CMK (cell line): ENCODE data around the gene ERBB4.

Source experiments
- DNase-seq: peaks from one replicate; pipeline ENCODE4 v3.0.0-alpha.2; 2010; ENCODE audit warnings: low read depth

Gene ERBB4

DNA sequence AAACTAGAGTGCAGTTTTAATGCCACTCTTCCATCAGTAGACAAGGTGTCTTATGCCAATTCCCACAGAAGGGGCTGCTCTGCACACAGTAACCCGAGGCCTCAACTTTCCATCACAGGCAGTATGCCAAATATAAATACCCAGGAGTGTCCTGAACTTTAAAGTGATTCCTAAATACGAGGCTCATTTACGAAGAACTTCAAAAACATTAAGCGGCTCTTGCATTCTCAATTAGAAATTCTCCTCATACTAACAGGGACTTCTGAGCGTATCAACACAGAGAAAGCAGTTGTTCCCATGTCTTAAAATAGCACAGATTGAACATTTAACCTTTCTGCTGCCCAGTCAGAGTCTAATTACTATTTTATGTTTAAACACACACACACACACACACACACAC lies 638.6 kb downstream of the ERBB4 start:
- DNase-seq, result no peak

DNA sequence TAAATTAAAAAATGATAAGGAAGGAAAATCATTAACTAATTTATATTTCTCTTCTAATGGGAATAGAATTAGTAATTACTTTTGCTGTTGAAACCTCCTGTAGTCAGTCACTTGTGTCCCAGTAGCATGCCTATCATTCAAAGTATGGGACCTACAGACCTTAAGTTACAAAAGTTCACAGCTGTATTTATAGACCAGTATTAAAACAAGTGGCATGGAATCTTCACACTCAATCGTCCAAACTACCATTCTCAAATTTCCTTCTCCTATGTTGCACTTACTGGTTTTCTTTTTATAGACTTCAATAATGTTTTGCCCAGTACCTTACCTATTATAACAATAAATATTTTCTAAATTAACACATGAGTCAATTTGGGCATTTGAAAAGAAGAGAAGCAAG lies 639.9 kb downstream of the ERBB4 start:
- no peak for DNase-seq

DNA sequence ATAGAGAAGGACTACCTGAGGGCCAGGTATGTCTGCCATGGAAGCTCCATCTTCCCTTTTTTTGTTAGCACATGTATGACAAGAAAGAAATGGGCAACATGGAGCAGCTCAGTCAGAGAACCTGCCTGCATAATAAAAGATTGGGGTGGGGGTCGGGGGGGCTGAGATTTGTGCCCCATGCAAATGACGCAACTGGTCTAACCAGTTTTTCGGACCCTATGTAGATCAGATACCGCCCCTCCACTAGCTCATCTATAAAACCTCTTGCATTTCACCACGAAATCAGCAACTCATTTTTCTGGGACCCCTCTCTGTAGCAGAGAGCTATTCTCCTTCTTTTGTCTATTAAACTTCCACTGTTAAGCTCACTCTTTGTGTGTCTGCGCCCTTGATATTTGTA lies 657.2 kb downstream of the ERBB4 start:
- no peak for DNase-seq

DNA sequence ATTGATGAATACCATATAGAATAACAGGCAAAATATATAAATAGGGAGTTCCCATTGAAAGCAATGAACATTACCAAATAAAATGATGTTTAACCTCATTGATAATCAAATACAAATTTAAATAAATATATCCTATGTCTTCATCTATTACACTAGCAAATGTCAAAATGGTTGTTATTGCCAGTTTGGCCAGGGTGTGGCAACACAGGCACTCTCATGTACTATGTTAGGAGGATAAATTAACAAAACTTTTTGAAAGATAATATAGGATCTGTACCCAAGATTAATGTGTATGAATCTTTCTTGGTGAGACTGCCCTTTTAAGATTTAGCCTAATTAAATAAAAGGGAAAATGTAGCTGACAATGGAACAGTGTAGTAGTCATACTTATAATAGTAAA lies 659.3 kb downstream of the ERBB4 start:
- DNase-seq, result no peak

DNA sequence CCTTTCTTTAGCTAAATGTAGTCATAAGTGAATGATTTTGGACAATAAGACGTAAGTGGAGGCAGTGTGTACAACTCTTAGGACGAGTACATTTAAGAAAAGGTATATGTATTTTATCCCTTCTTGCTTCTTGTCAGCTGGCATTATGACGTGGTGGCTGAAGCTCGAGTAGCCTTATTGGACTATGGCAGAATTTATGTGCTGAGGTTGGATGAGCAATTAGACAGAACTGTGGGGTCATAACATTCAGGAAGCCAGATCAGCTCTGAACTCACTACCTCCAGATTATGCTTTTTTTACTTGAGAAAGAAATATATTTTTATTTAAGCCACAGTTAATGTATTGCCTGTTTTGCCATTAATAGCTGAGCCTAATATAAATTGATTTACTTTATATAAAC lies 661.5 kb downstream of the ERBB4 start:
- no peak for DNase-seq

DNA sequence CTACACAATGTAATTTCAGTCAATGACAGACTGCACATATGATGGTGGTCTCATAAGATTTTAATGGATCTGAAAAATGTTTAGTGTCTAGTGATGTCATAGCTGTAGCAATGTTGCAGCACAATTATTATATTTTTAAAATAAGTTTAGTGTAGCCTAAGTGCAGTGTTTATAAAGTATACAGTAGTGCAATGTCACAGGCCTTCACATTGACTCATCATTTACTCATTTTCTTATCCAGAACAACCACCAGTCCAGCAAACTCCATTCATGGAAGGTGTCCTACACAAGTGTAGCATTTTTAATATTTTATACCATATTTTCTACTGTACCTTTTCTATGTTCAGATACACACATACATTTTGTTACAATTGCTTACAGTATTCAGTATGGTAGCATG lies 663.1 kb downstream of the ERBB4 start:
- DNase-seq, result no peak

DNA sequence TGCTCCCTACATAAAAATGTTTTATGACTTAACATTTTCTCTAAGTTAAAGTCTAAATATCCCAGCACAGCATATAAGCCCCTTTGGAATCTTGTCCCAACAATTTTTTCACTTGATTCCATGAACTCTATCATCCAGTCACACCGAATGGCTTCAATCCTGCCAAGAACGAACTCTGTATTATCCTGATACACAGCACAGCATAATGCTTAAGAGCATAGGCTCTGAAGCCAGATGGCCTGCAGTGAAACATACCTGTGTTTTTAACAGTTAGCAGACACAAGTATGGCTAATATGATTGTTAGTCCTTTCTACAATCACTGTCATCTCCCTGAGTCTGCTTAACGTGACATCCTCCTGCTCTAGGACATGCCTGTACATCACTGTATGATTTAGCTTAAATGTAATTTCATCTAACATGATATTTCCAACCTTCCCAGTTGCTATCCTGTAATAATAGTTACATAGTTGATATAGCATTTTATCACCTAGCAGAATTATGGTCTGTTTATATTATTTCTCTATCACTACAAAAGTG lies 669.5 kb downstream of the ERBB4 start:
- no peak for DNase-seq

DNA sequence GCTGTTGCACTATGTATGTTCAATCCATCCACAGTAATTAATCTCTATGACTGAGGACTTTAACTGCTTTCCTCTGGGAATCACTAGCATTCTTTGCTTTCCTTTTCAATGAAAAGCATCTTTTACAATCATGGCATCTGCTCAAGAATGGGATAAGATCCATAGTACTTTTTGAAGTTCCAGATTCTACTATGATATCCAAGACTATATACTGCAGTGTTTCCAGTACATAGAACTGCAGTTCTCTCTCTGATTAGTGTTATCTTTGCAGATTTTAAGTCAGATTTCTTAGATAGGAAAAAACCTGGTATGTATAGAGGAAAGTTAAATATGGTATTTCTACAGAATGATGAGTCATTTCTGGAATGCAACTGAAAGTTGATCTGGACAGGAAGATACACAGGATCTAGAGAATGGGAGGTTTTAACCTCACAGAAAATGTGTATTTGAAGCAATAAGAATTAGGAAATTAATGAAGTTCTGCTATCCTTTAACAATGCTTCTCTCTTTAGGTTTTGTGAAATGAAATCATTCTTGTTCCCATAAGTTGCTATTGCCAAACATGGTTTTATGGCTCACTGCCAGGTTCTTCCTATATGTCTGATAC lies 670.7 kb downstream of the ERBB4 start:
- no peak for DNase-seq

DNA sequence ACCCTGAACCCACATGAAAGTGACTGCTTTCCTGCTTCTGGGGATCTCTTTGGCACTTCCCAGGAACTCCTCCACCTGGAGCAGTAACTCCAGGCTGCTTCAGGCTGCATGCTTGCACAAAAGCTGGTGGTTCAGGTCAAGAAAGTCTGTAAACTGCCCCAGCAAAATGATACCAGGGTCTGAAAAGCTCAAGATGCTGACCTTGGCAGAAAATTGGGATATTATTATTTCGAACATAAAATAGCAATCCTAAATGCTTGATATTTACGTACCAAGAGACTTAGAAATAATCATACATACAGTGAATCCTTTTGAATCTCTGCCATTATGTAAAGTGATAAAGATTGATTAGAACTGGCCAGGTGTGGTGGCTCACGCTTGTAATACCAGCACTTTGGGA lies 674.3 kb downstream of the ERBB4 start:
- no peak for DNase-seq

DNA sequence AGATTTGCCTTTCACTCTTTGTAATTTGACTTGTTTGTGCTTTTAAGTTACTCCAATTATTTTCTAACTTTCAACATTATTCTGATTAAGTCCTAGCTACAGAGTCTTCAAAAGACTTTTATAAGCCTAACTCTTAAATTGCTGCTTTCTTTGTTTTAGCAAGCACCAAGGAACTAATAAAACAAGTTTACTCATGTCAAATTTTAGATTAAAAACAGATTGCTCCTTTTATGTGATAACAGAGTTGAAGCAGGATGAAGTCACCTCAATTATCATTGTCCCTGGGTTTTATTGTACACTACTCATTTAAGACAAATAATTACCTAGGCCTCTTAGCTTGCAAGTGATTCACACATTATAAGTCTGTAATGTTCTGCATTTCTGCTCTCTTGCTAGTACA lies 678.4 kb downstream of the ERBB4 start:
- no peak for DNase-seq

DNA sequence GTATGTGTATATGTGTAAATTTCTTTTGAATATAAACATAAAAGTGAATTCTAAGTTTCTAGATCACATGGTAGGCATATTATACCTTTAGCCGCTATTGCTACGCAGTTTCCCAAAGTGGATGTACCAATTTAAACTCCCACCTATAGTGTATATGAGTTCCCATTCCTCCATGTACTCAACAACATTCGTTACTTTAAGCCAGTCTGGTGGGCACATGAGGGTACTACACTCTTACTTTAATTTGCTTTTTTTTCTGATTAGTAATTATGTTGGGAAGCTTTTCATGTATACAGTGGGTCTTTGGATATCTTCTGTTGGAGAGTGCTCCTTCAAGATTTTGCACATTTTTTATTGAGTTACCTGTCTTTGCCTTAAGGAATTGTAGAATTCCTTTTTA lies 683.8 kb downstream of the ERBB4 start:
- no peak for DNase-seq

DNA sequence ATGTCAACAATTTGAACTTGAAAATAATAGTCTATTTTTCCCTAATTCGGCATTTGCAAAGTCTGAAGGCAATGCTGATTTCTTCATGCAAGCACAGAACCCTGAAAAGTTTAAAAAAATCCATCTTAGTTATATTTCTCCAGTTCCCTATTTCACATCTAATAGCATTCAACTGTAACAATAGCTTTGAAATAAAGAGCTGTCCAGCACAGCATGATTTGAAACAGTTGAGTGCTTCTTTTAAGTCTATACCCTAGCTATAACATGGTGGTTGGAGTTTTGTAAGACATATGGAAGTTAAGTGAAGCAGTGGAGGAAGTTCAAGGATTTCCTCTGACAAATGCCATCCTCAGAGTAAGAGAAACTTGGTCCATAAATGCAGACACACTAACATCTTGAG lies 691.9 kb downstream of the ERBB4 start:
- no peak for DNase-seq

DNA sequence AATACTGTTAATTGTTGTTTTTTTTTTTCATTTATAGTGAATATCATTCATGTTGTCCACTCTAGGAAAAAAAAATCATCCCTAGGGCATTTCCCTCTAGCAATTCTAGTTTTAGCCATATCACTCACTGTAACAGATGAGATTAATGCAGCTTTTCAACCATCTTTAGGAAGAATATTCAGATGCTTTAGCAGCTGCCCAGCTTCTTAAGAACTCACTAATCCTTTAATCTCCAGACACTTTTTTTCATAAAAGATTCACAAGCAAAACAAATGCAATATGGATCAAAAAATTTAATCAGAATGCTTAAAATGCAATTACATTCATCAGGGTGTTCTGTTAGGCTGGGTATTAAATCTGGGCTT lies 692.6 kb downstream of the ERBB4 start:
- DNase-seq, result no peak

DNA sequence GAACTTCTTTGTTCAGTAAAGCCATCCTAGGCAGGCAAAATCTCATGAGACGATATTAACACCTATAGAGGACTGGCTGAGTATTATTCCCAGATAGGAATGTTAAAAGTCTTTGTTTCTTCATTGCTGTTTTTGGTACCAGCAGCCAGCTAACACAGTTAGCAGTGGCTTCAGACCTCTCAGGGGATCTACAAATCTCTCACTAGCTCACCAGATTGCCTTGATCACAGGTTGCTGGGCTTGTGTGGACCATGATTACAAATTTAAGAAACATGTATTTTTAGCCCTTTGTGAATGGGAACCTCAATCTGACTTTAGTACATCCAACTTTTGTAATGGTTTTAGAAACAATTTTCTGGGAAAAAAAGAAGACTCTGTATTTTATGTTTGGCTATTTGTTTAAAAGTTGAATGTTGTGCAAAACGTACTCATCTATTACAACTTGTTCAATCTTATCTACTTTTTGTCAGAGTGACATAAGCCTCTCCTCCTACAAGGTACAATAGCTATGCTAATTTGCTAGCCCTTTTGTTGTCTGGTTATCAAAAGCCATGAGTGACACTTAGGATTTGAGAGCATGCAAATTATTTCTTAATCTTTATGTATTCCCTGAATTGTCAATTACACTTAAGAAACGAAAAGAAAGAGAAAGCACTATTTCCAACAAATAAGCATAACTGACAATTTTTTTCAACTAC lies 693.1 kb downstream of the ERBB4 start:
- no peak for DNase-seq

DNA sequence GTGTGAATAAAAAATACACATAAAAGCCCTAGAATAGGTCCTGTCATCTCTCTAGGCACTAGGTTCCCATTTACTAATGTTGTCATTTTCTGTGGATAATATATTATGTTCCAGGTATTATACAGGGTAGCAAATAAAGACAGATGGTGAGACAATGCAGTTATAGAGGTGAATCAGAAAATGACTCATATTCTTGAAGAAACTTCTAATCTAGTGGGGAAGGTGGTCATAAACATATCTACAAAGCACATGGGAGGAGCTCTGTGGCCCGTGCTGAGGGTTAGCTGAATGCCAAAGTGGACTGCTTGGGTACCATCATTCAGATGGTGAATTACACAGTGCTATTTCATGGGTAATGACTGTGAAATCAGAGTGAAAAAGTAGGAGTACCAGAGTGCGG lies 700.9 kb downstream of the ERBB4 start:
- no peak for DNase-seq

DNA sequence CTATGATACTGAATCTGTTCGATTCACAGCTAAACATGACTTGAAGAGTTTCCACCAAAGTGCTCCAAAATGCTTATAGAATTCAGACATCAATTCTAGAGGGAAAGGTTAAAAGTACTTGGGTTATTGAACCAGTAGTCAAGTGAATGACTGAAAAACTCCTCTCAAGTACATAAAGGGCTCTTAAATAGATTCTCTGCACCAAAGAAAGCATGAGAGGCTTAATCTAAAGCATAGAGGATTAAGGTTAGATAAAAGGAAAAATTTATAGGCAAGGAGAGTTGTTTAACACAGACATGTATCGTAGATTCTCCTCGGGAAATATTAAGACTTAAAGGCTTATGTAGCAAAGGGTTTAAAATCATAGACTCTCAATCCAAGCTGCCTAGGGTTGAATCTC lies 701.4 kb downstream of the ERBB4 start:
- no peak for DNase-seq

DNA sequence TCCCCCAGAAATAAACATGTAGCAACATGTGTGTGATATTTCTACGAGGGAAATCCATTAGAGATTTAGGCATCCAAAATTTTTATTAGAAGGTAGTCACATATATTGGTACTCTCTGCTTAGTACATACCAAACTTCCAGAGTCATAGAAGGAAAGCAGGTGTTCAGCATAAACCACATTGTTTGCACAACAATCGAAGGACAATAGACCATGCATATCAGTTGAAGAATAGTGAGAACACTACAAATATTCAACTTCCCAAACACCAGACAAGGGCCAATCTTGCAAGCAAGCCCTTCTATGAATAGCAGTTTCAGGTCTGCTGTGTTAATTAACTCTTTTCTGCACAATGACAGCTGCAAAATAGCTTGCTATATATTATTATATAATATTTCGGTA lies 702.2 kb downstream of the ERBB4 start:
- DNase-seq, result no peak

DNA sequence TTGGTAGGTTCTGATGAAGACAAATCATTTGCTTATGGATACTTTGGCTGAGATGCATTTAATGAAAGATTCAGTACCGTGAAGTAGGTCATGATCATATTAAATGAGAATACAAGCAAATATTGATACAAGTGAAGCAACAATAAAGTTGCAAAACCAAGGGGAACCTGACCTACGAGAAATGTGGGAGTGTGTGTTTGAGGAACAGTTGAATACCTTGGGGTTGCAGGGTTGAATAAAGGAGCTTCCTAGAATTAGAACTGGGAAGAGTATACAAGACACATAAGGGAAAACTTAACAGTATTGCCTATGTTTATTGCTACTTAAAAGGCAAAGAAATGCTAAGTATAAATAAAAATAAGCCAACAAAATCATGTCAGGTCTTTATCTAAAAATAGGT lies 702.9 kb downstream of the ERBB4 start:
- DNase-seq, result no peak

DNA sequence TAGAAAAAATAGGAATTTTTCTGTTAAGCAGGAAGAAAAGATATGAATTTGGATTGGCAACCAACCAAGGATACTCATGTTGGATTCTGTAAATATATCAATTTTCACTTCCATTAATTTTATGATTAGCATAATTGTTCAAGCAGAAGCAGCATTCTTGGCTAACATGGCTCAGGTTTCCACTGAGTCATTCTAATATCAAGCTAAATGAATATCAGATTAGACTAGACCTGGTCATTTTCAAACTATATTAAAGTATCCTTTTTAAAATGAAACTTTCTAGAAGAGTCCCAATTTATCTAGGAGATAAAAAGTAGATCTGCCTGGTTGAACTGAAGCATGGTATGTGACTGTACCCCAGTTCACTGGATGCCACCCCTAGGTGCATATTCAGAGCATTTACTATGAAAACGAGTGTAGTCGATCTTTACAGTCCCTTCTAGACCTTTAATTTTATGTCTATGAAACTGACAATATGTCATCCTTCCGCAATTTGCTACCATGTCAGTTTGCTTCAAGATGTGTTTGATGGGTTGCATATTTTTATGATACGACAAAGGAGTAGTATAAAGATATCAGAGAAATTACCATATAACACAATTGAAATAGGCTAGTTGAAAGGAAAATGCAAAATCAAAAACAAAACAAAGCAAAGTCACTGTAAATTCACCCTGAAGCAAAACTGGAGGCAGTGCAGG lies 704.9 kb downstream of the ERBB4 start:
- DNase-seq, result no peak

DNA sequence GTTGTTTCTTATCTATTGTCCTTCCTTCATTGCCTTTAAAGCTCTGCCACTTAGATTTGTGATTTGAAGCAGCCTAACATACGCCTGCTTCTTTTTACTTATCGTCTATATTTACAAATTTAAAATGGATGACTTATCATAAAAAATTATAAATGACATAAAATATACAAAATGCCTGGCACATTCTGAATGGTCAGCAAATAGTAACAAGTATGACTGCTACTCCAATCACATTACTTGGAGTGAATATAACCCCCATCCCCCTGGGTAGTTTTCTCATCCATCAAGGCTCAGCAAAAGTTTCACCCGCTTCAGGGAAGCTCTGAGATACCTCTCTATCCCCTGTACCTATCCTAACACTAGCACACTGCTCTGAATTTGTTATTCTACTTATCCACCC lies 708.9 kb downstream of the ERBB4 start:
- DNase-seq, result no peak

DNA sequence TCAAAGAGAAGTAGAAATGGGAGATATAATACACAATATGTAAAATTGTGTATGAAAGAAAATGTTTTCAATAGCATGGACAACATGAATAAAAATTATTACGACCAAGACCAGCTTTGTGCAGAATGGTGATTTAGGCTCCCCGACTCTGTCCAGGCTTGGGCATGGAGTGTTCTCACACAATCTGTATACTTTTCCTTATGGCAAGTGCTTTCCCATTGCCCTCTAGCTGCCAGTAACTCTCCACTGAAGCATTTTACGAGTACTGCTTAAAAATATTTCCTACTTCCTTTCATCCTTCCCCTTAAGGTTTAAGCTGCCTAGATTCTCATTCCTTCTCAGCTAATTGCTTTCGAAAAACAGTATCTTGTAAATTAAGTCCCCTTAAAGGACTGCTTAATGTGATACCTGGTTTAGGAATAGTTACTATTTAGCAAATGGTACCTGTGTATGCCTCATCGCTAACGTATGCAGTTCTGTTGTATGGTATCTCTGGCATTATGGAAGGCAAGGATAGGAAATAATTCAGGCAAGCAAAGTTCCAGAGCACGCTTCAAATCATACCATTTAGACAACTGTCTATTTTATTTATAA lies 714.6 kb downstream of the ERBB4 start:
- DNase-seq, result no peak

DNA sequence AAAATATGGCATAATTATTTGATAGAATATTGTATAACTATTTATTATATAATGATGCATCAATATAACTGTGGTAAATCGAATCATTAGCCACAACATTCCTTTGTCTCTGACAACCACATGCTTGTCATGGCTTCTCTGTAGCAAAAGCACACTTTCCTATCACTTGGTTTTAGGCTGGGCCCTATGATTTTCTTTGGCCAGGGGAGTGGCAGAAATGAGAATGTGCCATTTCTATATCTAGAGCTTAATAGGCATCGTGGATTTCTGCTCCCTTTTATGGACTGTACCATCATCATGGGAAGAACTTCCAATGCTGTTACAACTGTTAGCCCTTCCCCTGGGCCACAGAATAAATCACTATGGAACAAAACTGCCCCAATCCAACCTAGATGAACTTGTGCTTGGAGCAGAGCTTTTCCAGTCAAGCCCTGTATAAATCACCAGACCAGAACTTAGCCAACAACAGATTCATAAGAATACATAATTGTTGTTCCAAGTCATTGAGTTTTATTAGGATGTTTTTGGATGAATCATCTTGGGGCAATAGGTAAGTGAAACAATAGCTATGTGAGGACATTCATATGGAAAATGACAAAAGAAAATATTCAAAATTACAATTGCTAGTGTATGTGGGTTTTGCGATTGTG lies 715.8 kb downstream of the ERBB4 start:
- no peak for DNase-seq

DNA sequence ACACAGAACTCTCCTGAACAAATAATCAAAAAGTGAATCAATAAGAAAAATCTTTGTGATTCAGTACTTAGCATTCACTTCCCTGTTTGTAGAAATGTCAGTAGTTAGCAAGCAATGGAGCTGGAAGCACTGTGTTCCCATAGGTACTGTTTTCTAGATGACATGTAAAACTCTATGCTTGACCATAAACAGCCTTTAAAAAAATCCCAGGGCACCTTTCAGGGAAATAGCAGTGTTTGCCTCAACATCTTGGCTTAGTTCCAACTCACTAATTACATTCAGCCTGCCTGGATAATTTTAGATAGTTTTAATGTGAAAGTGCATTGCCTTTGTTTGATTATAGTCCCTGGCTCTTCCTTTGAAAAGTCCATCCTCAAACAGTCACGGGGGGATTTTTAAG lies 721.8 kb downstream of the ERBB4 start:
- DNase-seq, result no peak
